C4-2B (cell line): ENCODE data around the gene METTL21C.

Source experiments
- H3K27ac ChIP-seq: fragments of 450-650 bp; 2 replicates; pipeline ENCODE4 v1.5.1; 2017
- CTCF ChIP-seq: fragments of 450-650 bp; conservative IDR thresholded peaks from 2 replicates; pipeline ENCODE4 v1.5.1; 2017; ENCODE audit warnings: mild to moderate bottlenecking
- ZFX ChIP-seq: fragments of 450-650 bp; IDR thresholded peaks from 2 replicates; pipeline ENCODE4 v1.6.1; 2017

Gene METTL21C

GRCh38 chr13:102694937-102695336, at the start of gene METTL21C:
TSS of gene METTL21C (minus strand) at chr13:102695044. CDS start at chr13:102694498, 546 bp downstream.
- no peak within 1 kb of the TSS for H3K27ac ChIP-seq
- no peak for TF ChIP-seq ZFX
- TF ChIP-seq CTCF, result no peak

- TF ChIP-seq ZFX (no peak), CTCF (no peak)
- H3K27ac ChIP-seq, result no peak overlapping the region
Measured at GRCh38 chr13:102742506-102742905, 47.7 kb upstream of the METTL21C start.

- TF ChIP-seq CTCF, result no peak
- TF ChIP-seq ZFX, result no peak
- no peak overlapping the region for H3K27ac ChIP-seq
Measured at GRCh38 chr13:102742101-102742500, 47.3 kb upstream of the METTL21C start.

GRCh38 chr13:102729560-102730270, 34.9 kb upstream of the METTL21C start:
- H3K27ac ChIP-seq, result no peak overlapping the region
- no peak for TF ChIP-seq CTCF
- TF ChIP-seq ZFX, result no peak

GRCh38 chr13:102726430-102726829, 31.6 kb upstream of the METTL21C start:
- TF ChIP-seq CTCF (peak; percentile 9; the same call in 1 of the 2 replicates), ZFX (no peak)
- no peak overlapping the region for H3K27ac ChIP-seq

GRCh38 chr13:102724923-102725322, 30.1 kb upstream of the METTL21C start:
- no peak overlapping the region for H3K27ac ChIP-seq
- peak; percentile 48 for TF ChIP-seq CTCF
- TF ChIP-seq ZFX, result no peak

- no peak for TF ChIP-seq ZFX
- no peak for TF ChIP-seq CTCF
- no peak overlapping the region for H3K27ac ChIP-seq
Measured at GRCh38 chr13:102721800-102722231, 27.0 kb upstream of the METTL21C start.
